Brain microvascular endothelial cell (primary cell): ENCODE measurements around the gene USP7.

Experiments used
- DNase-seq: peaks from one replicate; pipeline ENCODE4 v3.0.0-alpha.2; 2020
- H3K27ac ChIP-seq: fragments of 250-450 bp; sonication (Bioruptor Pico); 2 replicates; pipeline ENCODE4 v1.5.1; 2020; ENCODE audit warnings: mild to moderate bottlenecking, moderate library complexity
- H3K27me3 ChIP-seq: fragments of 250-450 bp; sonication (Bioruptor Pico); replicated peaks from 2 replicates; pipeline ENCODE4 v1.5.1; 2020; ENCODE audit warnings: mild to moderate bottlenecking
- H3K36me3 ChIP-seq: fragments of 250-450 bp; sonication (Bioruptor Pico); replicated peaks from 2 replicates; pipeline ENCODE4 v1.5.1; 2020; ENCODE audit warnings: mild to moderate bottlenecking
- H3K4me3 ChIP-seq: 2 replicates; pipeline ENCODE4 v1.5.1; 2011; ENCODE audit warnings: low read depth, mild to moderate bottlenecking, control low read depth, low read length, moderate library complexity
- CTCF ChIP-seq: IDR thresholded peaks from 2 replicates; pipeline ENCODE4 v1.5.1; 2011; ENCODE audit warnings: low read depth, mild to moderate bottlenecking, moderate library complexity, low read length, control low read depth, inconsistent platforms; ENCODE audit errors: missing control alignments
- in situ Hi-C: cut with HindIII; loops from 2 replicates; pipeline ENCODE4 v1.10.0; 2017; ENCODE audit warnings: low sequenced_read_pairs, low pct_ligation_motif_present

Gene USP7

DNA sequence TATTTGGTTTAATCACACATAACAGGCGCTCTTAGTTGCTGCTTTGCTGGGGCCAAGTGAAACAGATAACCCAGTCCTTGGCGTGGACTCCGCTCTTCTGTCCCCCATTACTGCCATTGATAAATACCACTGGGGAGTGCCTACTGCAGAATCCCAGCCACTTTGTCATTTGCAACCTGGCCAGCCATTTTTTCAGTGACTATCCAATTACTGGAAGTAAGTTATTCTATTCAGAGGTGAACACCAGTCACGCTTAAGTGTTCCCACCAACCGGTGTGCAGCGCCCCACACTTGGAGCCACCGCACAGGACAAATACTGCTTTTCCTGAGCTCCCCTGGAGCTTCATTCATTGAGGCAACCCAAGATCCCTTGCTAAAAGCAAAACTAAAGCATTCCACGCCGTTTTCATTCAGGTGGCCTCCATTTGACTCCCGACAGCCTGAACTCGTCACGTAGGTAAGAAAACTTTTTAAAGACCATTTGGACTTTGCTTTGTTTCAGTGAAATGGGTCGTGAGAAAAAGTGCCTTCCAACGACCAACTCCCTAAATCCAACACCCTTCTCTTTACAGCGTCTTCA, 1.8 kb downstream of the USP7 start:
- Histone ChIP-seq H3K36me3 (no peaks in the 10 kb centered on the region), H3K4me3 (peak overlapping the region; percentile 76), H3K27me3 (no peaks in the 10 kb centered on the region), H3K27ac (no peak overlapping the region)
- in situ Hi-C loops: no loop called here
- DNase-seq: no peak
- no peak for TF ChIP-seq CTCF

DNA sequence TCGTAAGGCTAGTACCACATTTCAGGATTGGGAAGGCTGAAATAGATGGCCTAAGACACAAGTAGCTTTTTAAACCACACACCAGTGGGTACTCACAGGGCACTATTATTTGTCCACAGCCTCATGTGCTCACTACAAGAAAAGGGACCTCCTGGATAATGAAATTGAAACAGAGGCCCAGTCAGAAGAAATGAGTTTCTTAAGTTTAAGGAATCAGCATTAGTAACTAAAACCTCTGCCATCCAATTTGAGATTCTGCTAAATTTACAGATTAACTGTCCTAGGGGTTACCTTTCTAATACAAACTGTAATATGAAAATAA, 3.0 kb downstream of the USP7 start:
- Histone ChIP-seq H3K4me3 (no peak overlapping the region), H3K36me3 (no peaks in the 10 kb centered on the region), H3K27me3 (no peaks in the 10 kb centered on the region), H3K27ac (no peak overlapping the region)
- TF ChIP-seq CTCF: no peak
- DNase-seq: no peak
- in situ Hi-C loops: no loop called here

DNA sequence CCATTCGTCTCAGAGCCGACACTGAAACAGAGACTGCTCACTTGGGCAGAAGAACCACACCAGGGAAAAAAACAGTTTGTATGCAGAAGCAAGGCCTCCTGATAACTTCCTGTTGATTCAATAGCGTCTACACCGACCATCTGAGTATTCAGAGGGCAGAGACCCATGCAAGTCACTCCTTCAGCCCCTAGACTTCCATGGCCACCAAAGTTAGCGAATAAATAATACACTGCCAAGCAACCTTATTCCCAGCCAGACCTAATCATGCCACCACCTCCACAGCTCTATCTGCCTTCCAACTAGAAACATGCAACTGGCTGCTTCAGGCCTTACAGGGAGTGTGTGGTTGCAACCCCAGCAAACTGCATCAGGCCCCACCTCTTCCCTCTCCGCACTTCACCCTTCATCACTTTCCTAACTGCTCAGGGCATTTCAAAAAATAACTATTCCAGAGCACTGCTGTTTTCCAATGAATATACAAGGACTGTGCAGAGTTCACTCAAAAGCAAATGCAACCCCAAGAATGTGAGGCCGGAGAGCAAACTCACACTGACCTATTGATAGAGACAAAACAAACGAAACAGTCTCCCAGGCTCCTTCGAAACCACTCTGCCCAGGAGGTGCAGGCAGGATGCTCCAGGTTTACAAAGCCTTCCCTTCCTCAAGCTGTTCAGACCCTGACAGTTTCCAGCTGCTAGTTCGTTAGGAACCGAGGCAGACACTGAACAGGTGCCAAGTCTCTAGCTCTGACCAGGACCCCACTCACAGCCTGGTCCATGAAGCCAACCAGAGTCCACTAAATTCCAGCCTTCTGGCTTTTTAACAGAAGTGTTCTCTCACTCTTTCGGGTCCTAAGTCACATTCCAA, 3.6 kb downstream of the USP7 start:
- Histone ChIP-seq H3K4me3 (peak overlapping the region; percentile 20), H3K27me3 (no peaks in the 10 kb centered on the region), H3K36me3 (no peaks in the 10 kb centered on the region), H3K27ac (peak overlapping the region; percentile 9)
- TF ChIP-seq CTCF: no peak
- in situ Hi-C loops: no loop called here
- DNase-seq: no peak

- TF ChIP-seq CTCF: no peak
- peak; percentile 84 for DNase-seq
- Histone ChIP-seq H3K4me3 (peak overlapping the region; percentile 12), H3K27ac (peak overlapping the region; percentile 77), H3K27me3 (no peaks in the 10 kb centered on the region), H3K36me3 (no peaks in the 10 kb centered on the region)
- in situ Hi-C loops: no loop called here
Observed at GRCh38 chr16:8958344-8959167, 5.2 kb downstream of the USP7 start.

- in situ Hi-C loops: no loop called here
- Histone ChIP-seq H3K36me3 (no peaks in the 10 kb centered on the region), H3K27ac (peak overlapping the region; percentile 77), H3K27me3 (no peaks in the 10 kb centered on the region), H3K4me3 (no peak overlapping the region)
- no peak for TF ChIP-seq CTCF
- no peak for DNase-seq
Observed at GRCh38 chr16:8957509-8958157, 6.1 kb downstream of the USP7 start.
